ACHN (cell line): Measurements from ENCODE around the gene ATG7.

Experiments used
- DNase-seq: peaks from one replicate; pipeline ENCODE4 v3.0.0-alpha.2; 2015
- in situ Hi-C: cut with HindIII; loops from 2 replicates; pipeline ENCODE4 v1.10.0; 2017; ENCODE audit warnings: low sequenced_read_pairs, low pct_ligation_motif_present, low pct_unique_long_range_greater_than_20kb

Gene ATG7

GRCh38 chr3:11377719-11378118 lies 105.5 kb downstream of the ATG7 start:
- in situ Hi-C loops, result no loop called here
- no peak for DNase-seq

GRCh38 chr3:11379238-11379823 lies 107.1 kb downstream of the ATG7 start:
- in situ Hi-C loops, result no loop called here
- peak; percentile 53 for DNase-seq

GRCh38 chr3:11379824-11380701 lies 107.9 kb downstream of the ATG7 start:
- no peak for DNase-seq
- in situ Hi-C loops, result loop anchor here (10.0 kb wide), 1 partner anchor 265 kb away; the partner anchor contains the start of gene VGLL4

GRCh38 chr3:11381141-11381540 lies 108.9 kb downstream of the ATG7 start:
- no peak for DNase-seq
- in situ Hi-C loops, result loop anchor here (10.0 kb wide), 1 partner anchor 264 kb away; the partner anchor contains the start of gene VGLL4

GRCh38 chr3:11381563-11381962 lies 109.4 kb downstream of the ATG7 start:
- DNase-seq, result no peak
- in situ Hi-C loops, result loop anchor here (10.0 kb wide), 1 partner anchor 263 kb away; the partner anchor contains the start of gene VGLL4

GRCh38 chr3:11382146-11382745 lies 110.0 kb downstream of the ATG7 start:
- in situ Hi-C loops, result loop anchor here (10.0 kb wide), 1 partner anchor 263 kb away; the partner anchor contains the start of gene VGLL4
- no peak for DNase-seq

- no peak for DNase-seq
- in situ Hi-C loops, result loop anchor here (10.0 kb wide), 1 partner anchor 261 kb away; the partner anchor contains the start of gene VGLL4
These were observed 111.9 kb downstream of the ATG7 start for GRCh38 chr3:11384074-11384473.

- in situ Hi-C loops, result loop anchor here (10.0 kb wide), 1 partner anchor 259 kb away; the partner anchor contains the start of gene VGLL4
- no peak for DNase-seq
These were observed 113.1 kb downstream of the ATG7 start for GRCh38 chr3:11385326-11385725.

GRCh38 chr3:11385891-11386290 lies 113.7 kb downstream of the ATG7 start:
- in situ Hi-C loops, result loop anchor here (10.0 kb wide), 1 partner anchor 259 kb away; the partner anchor contains the start of gene VGLL4
- DNase-seq, result peak; percentile 49

GRCh38 chr3:11386465-11387113 lies 114.4 kb downstream of the ATG7 start:
- in situ Hi-C loops, result loop anchor here (10.0 kb wide), 1 partner anchor 258 kb away; the partner anchor contains the start of gene VGLL4
- no peak for DNase-seq

GRCh38 chr3:11389386-11390268 lies 117.4 kb downstream of the ATG7 start:
- in situ Hi-C loops, result loop anchor here (10.0 kb wide), 1 partner anchor 255 kb away; the partner anchor contains the start of gene VGLL4
- DNase-seq, result no peak

- in situ Hi-C loops, result no loop called here
These were observed 118.4 kb downstream of the ATG7 start for GRCh38 chr3:11390411-11391131.

GRCh38 chr3:11391174-11391879 lies 119.1 kb downstream of the ATG7 start:
- DNase-seq, result peak; percentile 75
- in situ Hi-C loops, result no loop called here

More at GRCh38 chr3:11390411-11391131, 118.4 kb downstream of the ATG7 start:
- DNase-seq, result peak; percentile 6

- in situ Hi-C loops, result no loop called here
- DNase-seq, result peak; percentile 47
These were observed 120.0 kb downstream of the ATG7 start for GRCh38 chr3:11392014-11392859.

- no peak for DNase-seq
- in situ Hi-C loops, result no loop called here
These were observed 120.6 kb downstream of the ATG7 start for GRCh38 chr3:11392860-11393114.

- in situ Hi-C loops, result no loop called here
These were observed 121.2 kb downstream of the ATG7 start for GRCh38 chr3:11393401-11393800.

More at GRCh38 chr3:11393401-11393800, 121.2 kb downstream of the ATG7 start:
- DNase-seq, result no peak
